NCI-H69 (cell line): ENCODE results near the gene HERC3.
"Not testable (repeated sequence)": the region's sequence is repeated elsewhere in the genome, so short reads cannot be mapped to it uniquely, and the experiment has no call there.

Experiments
- DNase-seq: peaks from one replicate; lab custom pipeline; 2025; lab: John Stamatoyannopoulos, UW

The HERC3 gene

DNA sequence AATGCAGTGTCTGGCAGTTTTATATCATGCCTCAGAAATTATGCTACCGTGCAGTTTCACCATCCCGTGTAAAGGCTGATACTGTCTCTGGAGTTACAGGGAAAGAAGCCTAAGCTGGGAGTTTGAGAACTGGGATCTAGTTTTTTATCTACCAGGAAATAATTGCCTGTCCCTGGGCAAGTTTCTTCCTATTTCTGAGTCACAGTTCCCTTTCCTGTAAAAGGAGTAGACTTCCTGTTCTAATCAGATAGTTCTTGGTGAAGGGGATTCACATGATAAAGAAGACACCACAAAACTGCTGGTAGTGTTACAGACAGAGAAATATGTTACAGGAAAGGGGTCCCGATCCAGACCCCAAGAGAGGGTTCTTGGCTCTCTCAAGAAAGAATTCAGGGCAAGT, 17.1 kb downstream of the HERC3 start:
- DNase-seq, result no peak

DNA sequence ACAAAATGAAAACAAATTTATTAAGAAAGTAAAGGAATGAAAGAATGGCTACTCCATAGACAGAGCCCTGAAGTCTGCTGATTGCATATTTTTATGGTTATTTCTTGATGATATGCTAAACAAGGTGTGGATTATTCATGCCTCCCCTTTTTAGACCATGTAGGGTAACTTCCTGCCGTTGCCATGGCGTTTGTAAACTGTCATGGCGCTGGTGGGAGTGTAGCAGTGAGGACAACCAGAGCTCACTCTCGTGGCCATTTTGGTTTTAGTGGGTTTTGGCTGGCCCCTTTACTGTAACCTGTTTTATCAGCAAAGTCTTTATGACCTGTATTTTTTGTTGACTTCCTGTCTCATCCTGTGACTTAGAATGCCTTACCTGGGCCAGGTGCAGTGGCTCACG, 17.5 kb downstream of the HERC3 start:
- DNase-seq, result not testable (repeated sequence)

DNA sequence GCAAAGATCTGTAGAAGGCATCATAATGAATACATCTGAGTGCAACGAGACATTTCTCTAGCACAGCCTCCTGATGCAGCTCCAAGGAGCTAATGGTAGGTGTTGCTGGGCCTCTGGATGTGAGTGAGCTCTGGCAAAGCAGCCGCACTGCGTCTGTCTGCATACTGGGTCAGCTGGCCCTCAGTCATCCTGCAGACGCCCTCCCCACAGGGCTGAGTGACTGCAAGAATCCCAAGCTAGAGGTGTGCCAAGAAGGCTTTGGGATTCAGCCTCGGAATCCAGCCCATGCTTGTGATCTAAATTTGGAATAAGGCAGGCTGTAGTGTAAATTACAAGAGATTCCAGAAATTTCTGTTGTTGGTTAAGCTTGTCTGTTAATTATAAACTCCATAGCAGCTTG, 18.5 kb downstream of the HERC3 start:
- no peak for DNase-seq

GRCh38 chr4:88613417-88613875, 21.2 kb downstream of the HERC3 start:
- DNase-seq, result peak; percentile 82

GRCh38 chr4:88614058-88614457, 21.8 kb downstream of the HERC3 start:
- DNase-seq, result no peak

GRCh38 chr4:88616275-88617150, 24.2 kb downstream of the HERC3 start:
- no peak for DNase-seq

GRCh38 chr4:88618782-88619485, 26.7 kb downstream of the HERC3 start:
- DNase-seq, result no peak

GRCh38 chr4:88619971-88620370, 27.7 kb downstream of the HERC3 start:
- DNase-seq, result no peak

DNA sequence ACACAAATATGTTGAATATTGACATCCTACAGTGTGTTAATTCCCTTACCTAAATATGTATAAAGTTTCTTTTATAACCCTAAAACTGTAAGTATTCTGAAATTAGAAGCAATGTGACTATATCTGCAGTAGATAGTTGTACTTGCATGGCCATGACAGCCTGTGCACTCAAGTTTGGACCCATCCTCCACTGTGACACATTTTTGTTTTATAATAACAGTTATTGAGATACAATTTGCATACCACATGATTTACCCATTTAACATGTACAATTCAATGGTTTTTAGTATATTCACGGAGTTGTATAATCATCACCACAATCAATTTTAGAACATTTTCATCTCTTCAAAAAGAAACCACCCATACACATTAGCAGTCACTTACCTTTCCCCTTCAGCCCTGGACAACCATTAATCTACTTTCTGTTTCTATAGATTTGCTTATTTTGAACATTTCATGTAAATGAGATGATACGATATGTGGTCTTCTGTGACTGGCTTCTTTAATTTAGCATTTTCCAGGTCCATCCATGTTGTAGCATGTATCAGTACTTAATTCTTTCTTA, 29.6 kb downstream of the HERC3 start:
- no peak for DNase-seq

DNA sequence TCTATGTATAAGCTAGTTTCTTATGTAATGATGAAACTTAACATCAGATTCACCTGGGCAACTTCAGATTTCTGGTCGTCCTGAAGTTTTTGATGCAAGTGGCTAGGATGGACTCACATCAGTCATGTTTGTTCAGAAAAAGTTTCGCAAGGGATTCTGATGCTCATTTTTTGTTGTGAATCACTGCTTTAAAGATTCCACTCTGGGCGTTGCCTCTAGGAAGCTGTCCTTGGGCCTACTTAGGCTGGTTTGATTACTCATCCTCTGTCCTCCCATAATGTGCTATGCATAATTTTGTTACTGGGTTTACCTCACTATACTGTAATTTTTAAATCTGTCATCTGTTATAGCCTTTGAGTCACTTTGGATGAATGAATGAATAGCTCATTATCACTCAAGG, 30.8 kb downstream of the HERC3 start:
- no peak for DNase-seq

GRCh38 chr4:88628746-88629145, 36.5 kb downstream of the HERC3 start:
- no peak for DNase-seq

GRCh38 chr4:88629826-88630225, 37.5 kb downstream of the HERC3 start:
- DNase-seq, result no peak

GRCh38 chr4:88630756-88631155, 38.5 kb downstream of the HERC3 start:
- DNase-seq, result no peak

GRCh38 chr4:88643932-88644331, 51.7 kb downstream of the HERC3 start:
- no peak for DNase-seq

GRCh38 chr4:88645994-88646393, 53.7 kb downstream of the HERC3 start:
- DNase-seq, result no peak

DNA sequence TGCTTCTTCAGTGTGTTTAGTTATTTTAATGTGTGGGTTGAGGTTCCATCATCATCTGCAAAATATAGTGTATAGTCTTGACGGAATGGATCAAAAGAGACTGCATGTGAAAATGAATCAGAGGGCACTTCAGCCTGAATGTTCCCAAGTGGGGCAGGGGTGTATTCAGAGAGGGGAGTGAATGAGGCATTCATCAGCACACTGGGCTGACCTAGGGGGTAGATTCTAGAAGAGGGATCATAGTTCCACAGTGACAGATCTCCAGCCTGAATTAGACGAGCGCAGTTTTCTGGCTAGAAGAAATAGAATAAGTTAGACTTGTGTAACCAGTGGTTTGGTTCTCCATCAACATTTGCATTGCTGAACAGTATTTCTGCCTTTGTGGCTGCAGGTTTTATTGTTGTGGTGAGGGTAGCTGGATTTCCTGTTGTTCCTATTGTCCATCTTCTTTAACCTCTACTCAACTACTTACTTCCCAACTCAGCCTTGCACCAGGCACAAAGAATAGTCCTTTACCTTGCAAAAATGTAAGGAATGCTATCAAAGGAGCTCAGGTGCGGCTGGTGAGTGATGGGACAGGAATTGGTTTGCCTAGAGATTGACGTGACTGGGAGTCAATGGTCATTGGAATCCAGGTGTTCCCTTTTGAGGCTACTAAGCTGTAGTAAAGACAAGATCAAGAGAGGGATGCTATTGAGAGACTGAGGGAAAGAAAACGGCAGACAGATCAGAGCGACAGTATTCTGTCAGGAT, 54.4 kb downstream of the HERC3 start:
- DNase-seq, result no peak

- no peak for DNase-seq
Observed at GRCh38 chr4:88649716-88650115, 57.4 kb downstream of the HERC3 start.

- DNase-seq, result no peak
Observed at GRCh38 chr4:88653371-88653946, 61.2 kb downstream of the HERC3 start.

DNA sequence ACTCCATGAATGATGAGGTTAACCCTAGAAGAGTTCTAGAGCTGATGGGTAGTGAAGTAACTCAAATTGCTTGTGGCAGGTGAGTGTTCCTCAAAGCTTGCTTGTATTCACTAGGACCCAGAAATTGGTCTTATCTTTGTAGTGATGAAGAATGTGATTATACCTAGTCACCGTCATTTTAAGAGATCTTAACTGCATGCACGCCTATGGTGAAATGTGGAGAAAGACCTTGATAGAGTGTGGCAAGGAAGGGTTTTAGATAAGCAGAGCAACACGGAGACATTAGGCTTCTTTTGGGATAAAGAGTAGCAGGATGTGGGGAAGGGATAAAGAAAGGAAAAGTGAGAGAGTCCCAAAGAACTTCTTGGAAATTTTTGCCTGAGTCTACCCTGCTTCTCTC, 62.9 kb downstream of the HERC3 start:
- no peak for DNase-seq

- peak; percentile 65 for DNase-seq
Observed at GRCh38 chr4:88659055-88659889, 67.0 kb downstream of the HERC3 start.

DNA sequence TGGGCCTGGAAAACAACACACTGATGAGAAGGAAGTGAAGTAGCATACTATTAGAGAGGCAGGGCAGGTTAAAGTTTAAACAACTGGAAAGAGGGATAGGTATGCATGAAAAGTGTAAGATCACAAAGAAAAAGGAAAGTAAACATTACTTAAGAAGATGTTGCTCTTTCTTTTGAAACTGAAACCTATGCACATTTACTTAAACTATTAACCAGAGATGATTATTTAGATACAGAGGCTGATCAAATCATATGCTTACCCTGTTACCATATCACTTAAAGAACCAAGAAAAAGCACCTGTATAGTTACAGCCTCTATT, 67.6 kb downstream of the HERC3 start:
- DNase-seq, result no peak
